HG03097 (cell line): Measurements from ENCODE around the gene OST4.
A peak's percentile ranks its signal among the peaks of the same experiment; 100 is the strongest.

Experiments
- ATAC-seq: cut with Tn5 transposase; IDR thresholded peaks from one replicate; pipeline ENCODE4 v1.9.1; 2021; ENCODE audit not compliant: unreplicated experiment, low FRiP score

OST4 gene

GRCh38 chr2:27057184-27057583 is 14.3 kb downstream of the OST4 start:
- ATAC-seq = no peak

GRCh38 chr2:27054721-27055120 is 16.7 kb downstream of the OST4 start:
- ATAC-seq = no peak

GRCh38 chr2:27053776-27054175 is 17.7 kb downstream of the OST4 start:
- ATAC-seq = no peak

GRCh38 chr2:27053321-27053720 is 18.1 kb downstream of the OST4 start:
- no peak for ATAC-seq

- ATAC-seq = peak; percentile 2
These were observed 19.4 kb downstream of the OST4 start for GRCh38 chr2:27051902-27052645.

- ATAC-seq = peak; percentile 57
These were observed 20.2 kb downstream of the OST4 start, which contains the start of gene AGBL5 for GRCh38 chr2:27050996-27051901. AGBL5 (plus strand) TSS chr2:27051668; CDS start chr2:27052959, 1,291 bp downstream.

- ATAC-seq = peak; percentile 45
These were observed 21.0 kb downstream of the OST4 start for GRCh38 chr2:27050281-27050995.

GRCh38 chr2:27049422-27050280 is 21.8 kb downstream of the OST4 start:
- ATAC-seq = peak; percentile 17

GRCh38 chr2:27042985-27043634 is 28.3 kb downstream of the OST4 start:
- ATAC-seq = no peak

GRCh38 chr2:27042159-27042661 is 29.2 kb downstream of the OST4 start:
- ATAC-seq = no peak

GRCh38 chr2:27041752-27042151 is 29.7 kb downstream of the OST4 start:
- no peak for ATAC-seq

GRCh38 chr2:27040282-27040681 is 31.2 kb downstream of the OST4 start:
- no peak for ATAC-seq

- no peak for ATAC-seq
These were observed 31.6 kb downstream of the OST4 start for GRCh38 chr2:27039871-27040270.

- no peak for ATAC-seq
These were observed 32.0 kb downstream of the OST4 start for GRCh38 chr2:27039426-27039825.

GRCh38 chr2:27038631-27039339 is 32.7 kb downstream of the OST4 start:
- ATAC-seq = no peak

- ATAC-seq = no peak
These were observed 33.4 kb downstream of the OST4 start for GRCh38 chr2:27038012-27038411.

GRCh38 chr2:27033253-27033852 is 38.1 kb downstream of the OST4 start:
- peak; percentile 7 for ATAC-seq

GRCh38 chr2:27032495-27033252 is 38.8 kb downstream of the OST4 start, which contains the start of gene TMEM214:
TMEM214 (plus strand) TSS chr2:27032965; CDS start chr2:27033016, 51 bp downstream.
- ATAC-seq = peak; percentile 84
